Mucosa of gallbladder (tissue), 1 donor: ENCODE data around the gene PPME1. TPM values are rescaled to one million over a fixed set of nuclear protein-coding genes. Genes with fewer than 3 reads are reported as not detected.

ENCODE experiments used
- DNase-seq: peaks from one replicate; pipeline ENCODE4 v3.0.0-alpha.2; 2020; ENCODE audit warnings: low spot score
- total RNA-seq: library from RNA; stranded (reverse); gene quantifications from one replicate; pipeline ENCODE4 v1.2.1, GENCODE V29; 2021
- donor health status: DM: no; HTN: no; CAD: no.

The PPME1 gene
- total RNA-seq, 1 donor from 2014 or later = 44.4 TPM

DNA sequence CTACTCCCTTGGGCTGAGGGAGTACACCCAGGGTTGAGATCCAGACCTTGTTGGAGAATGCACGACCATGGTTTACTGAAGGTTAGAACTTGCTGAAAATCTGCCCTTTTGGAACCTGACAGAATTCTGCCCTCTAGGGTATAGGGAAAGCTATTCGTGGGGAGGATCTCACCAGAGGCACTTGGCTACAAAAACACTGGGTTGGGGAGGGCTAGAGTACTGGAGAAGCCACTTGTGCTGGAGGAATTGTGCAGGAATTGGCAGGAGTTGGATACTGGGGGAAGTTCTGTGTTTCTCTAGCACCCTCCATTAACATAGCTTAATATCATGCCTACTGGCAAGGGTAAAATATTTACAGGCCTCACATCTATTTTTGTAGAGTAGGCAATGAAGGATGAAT, 55.8 kb downstream of the PPME1 start:
- no peak for DNase-seq

DNA sequence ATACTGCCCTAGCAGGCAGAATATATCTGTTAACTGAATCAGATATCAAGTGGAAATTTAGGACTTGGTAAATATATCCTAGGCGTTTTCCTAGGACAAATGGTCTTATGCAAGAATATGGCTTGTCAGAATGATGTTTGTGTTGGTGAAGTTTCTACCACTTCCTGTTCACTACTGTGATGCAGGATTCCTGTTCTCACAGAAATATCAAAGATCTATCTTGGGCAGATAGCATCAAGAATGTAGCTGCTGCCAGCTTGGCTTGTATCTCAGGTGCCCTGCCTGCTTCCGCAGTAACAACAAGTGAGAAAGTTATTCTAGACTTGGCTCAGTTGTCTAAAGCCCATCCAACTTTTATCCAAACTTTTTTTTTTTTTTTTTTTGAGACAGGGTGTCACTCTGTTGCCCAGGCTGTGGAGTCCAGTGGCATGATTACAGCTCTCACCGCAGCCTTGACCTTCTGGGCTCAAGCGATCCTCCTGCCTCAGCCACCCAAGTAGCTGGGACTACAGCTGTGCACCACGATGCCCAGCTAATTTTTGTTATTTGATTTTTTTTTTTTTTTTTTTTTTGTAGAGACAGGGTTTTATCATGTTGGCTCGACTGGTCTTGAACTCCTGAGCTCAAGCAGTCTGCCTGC, 61.3 kb downstream of the PPME1 start:
- DNase-seq = no peak

DNA sequence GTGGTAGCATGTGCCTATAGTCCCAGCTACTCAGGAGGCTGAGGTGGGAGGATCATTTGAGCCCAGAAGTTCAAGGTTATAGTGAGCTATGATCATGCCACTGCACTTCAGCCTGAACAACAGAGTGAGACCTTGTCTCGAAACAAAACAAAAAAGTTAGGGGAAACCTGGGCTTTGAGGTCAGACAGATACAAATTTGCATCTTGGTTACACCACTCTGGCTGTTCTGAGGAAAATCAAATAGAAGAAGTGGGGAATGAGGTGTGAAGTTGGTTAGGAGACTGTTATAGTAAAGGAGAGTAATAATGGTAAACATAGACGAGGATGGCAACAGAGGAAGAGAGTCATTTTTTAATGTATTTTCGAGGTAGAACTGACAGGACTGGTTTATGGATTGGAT, 62.6 kb downstream of the PPME1 start:
- no peak for DNase-seq

DNA sequence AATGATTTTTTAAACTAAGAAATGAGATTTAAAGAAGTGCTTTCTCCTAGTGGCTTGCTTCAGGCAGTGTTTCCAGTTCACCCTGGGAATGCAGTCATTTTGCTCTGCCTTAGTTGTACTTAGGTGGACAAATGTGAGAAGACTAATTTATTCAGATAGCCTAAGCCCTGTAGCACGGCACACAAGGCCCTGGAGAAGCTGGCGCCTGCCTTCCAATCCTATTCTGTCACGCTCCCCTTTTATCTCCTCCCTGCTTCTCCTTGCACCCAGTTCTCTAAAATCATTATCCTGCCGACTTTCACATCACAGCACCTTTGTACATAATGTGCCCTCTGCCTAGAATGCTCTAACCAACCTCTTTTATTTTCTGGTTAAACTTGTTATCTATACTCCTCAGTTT, 64.0 kb downstream of the PPME1 start:
- no peak for DNase-seq

GRCh38 chr11:74237541-74237940, 66.5 kb downstream of the PPME1 start:
- DNase-seq = no peak

DNA sequence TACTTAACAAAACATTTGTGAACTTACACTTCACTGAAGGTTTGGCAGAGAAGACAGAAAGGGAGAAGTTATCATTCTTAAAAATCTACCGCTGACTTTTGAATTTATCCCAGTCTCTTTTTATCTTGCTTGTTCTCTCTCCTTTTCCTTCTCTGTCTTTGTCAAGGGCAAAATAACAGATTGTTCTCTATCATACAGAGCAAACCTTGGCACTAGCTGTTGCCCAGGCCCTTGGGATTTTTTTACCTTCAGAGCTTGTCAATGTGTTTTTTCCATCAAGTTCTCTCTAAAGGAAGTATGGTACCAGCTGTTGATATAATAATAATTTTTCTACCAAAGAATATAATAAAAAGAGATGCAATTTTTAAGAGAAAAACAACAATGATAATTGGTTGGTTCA, 67.2 kb downstream of the PPME1 start:
- DNase-seq = no peak

GRCh38 chr11:74248469-74248868, 77.4 kb downstream of the PPME1 start:
- DNase-seq = no peak

DNA sequence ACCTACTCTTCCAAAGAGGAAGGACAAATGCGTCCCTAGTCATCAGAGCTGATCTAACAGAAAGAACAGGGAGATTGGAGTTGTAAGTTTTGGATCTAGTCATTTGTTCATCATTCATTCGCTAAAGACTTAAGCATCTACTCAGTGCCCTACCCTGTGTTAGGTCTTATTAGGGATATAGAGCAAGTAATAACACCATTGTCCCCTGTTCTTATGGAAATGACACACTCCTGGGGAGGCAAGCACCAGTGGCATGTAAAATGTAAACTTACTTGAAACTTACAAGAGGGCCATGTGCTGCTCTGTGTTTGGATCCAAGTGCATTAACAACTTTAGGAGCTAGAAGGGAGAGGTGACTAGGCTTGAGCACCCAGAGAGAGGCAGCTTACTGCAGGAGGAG, 78.4 kb downstream of the PPME1 start:
- DNase-seq = no peak

- no peak for DNase-seq
Observed at GRCh38 chr11:74253361-74253760, 82.3 kb downstream of the PPME1 start.

GRCh38 chr11:74255741-74256375, 84.8 kb downstream of the PPME1 start:
- peak; percentile 56 for DNase-seq

GRCh38 chr11:74256378-74257133, 85.5 kb downstream of the PPME1 start:
- no peak for DNase-seq

DNA sequence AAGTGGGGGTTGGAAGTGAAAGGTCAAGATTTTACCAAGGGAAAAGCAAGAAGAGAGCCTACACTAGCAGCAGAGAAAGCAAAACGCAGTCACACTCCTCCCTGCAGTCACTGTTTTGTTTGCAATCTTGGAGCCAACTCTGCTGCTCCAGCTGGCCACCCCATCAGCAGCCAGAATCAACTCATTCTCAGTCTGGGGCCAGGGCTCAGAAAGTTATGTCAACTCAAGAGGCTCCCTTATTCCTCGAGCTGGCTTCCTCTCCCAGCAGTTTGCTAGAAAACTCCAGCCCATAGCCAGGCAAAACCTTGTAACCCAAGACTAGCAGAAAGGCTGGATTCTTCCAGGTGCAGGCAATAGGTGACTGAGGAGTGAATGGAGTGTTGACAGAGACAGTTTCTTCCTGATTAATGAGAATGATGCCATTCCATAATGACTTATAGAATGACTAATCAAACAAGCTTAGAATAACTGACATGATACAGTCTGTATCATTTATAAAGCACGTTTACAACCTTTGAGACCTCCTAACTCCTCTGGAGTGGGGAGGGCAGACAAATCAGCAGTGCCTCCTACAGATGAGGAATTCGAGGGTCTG, 87.0 kb downstream of the PPME1 start:
- peak; percentile 65 for DNase-seq

- no peak for DNase-seq
Observed at GRCh38 chr11:74262725-74263124, 91.6 kb downstream of the PPME1 start.

GRCh38 chr11:74265256-74265655, 94.2 kb downstream of the PPME1 start:
- DNase-seq = no peak

DNA sequence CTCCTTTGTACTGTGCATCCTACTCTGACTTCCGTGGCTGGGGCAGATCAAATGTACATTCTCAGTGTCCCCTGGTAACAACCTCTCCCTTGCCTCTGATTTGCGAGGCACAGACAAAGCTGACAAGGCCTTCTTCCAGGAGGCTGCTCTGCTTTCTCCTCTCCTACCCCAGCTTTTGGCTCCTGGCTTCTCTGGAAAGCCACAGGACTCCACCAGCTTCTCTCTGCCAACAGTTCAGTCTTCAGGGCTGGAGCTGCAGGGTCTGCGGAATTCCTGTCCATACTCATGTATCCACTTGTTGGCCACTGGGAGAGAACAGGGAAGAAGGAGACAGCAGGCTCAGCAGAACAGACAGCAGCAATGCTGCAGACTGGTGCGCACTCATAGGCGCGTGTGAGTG, 95.9 kb downstream of the PPME1 start:
- DNase-seq = no peak

DNA sequence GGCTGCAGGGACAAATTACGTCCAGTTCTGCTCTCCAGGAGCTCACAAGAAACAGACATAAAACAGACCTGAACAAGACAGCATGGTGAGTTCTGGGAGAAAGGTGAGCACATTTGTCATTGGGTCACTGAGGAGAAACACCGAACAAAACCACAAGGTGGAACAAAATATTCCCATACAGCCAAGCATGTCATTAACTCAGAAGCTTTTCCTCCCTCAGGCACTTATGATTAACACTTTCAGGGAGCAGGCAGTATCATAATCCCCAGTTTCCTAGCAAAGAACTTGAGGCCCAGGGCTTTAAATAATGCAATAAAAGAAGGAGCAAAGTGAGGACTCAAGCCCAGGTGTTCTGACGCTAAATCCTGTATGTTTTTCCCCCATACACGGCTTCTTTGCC, 97.4 kb downstream of the PPME1 start:
- no peak for DNase-seq

DNA sequence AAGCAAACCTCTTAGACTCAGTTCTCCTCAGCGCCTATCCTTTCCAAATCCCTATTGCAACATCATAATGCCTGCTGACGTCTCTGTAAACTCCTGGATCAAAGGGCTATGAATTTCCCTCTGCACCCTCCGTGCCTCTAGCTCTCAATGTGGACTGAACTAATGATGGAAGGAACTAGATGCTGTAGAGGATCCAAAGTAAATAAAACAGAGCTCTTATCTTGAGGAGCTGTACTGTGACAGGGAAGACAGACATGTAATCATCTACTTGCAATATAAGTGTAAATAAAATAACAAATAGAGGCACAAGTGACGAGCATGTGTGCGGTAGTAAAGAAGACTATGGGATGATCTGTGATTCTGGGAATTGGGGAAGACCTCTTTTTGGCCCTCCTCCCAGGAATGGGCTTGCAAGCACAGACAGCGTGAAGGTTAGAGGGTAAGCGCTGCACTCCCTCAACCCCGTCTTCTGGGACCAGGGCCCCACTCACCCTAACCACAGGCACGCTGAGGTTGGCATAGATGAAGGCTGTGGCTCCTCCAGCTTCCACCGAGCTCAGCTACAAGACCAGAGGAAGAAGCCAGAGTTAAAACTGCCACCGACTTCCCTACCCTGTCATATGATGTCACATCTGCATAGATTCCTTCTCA, 98.2 kb downstream of the PPME1 start:
- no peak for DNase-seq

- DNase-seq = no peak
Observed at GRCh38 chr11:74272276-74272675, 101.2 kb downstream of the PPME1 start.

GRCh38 chr11:74276581-74276980, 105.5 kb downstream of the PPME1 start:
- no peak for DNase-seq

- DNase-seq = no peak
Observed at GRCh38 chr11:74278103-74278502, 107.0 kb downstream of the PPME1 start.

GRCh38 chr11:74278721-74279161, 107.7 kb downstream of the PPME1 start:
- DNase-seq = peak; percentile 56

GRCh38 chr11:74279256-74279655, 108.2 kb downstream of the PPME1 start:
- DNase-seq = no peak
